Measurements from ENCODE around the gene MAP3K4. TPM values are rescaled to one million over a fixed set of nuclear protein-coding genes. Genes with fewer than 3 reads are reported as not detected.

The MAP3K4 gene
- total and polyA plus RNA-seq, 2 donors from 2014 or later = 13.0 to 52.8 TPM

DNA sequence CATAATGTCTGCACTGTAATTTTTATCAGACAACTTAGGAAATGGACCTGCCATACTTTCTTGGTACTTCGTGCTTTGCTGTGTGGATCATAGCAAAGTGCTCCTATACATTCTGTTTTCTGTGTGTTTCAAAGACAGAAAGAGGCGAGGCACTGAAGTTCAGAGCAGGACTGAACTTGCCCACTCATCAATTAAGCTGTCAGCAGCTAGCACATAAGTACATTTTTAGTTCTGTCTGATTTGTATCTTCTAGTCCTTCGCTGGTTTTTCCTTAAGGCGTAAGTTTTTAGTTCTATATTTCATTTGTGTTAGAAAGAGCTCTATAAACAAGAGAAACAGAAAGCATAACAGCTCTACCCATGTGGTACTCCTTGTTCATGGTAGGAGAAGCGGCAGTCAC, 42.1 kb downstream of the MAP3K4 start:
- Histone ChIP-seq H3K27me3 (ENCODE audit: control insufficient read depth, insufficient read depth, low read length) (no peaks in the 10 kb centered on the region), H3K27ac (ENCODE audit: low read depth in 2 of 2, low read length in 2 of 2) (no peak overlapping the region), H3K9ac (ENCODE audit: low read length in 3 of 3) (no peak overlapping the region), H3K4me1 (ENCODE audit: control insufficient read depth in 2 of 3, insufficient read depth in 2 of 3, low read depth in 1 of 3, low read length in 3 of 3) (no peaks in the 10 kb centered on the region), H3K9me3 (ENCODE audit: control insufficient read depth in 2 of 3, insufficient read depth in 1 of 3, low read length in 3 of 3) (no peaks in the 10 kb centered on the region), H3K36me3 (ENCODE audit: control insufficient read depth in 2 of 3, insufficient read depth in 3 of 3, low read length in 3 of 3) (peaks cover 0 to 8% (median 5%) of the 10 kb centered on the region in 3 donors), H3K4me3 (ENCODE audit: low read length in 3 of 3) (no peak overlapping the region)
- intact Hi-C loops (cut with DNase I) = no loop called here
- FAIRE-seq = no peak
- TF ChIP-seq CTCF (IDR thresholded peaks at IDR 0.05; ENCODE audit: borderline replicate concordance, extremely low read depth, insufficient read depth) = no peak
- DNase-seq = no peak

DNA sequence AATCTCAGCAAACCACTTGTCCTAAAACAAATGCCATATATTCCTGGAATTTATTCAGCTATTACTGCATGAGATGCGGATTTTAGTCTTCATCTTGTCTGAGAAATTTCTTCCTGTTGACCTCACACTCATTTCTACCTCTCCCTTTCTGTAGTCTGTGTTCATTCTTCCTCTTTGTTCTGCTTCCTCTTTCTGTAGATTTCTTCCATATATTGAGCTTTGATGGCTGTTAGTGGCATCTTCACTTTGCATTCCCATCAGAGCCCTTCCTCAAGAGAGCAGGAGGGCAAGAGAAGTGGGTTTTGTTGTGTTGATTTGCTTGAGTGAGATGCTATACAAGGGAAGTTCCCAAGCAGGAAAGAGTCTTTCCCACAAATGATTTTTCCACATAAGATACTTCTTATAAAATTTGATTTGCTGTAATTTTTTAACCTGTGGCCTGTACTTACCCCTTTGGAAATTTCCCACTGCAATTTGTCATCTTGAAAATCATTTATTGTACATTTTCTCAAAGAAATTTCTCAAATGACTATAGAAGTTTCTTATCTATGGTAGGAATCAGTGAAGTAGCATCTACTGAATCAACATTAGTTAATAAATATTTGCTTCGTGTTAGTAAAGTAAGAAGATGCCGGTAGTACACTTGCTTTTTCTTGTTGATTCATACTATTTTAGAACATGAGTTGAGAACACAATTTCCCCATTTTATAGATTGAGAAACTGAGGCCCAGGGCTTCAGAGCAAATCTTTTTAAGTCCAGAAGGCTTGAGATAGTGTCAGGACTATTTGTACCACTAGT, 43.8 kb downstream of the MAP3K4 start:
- Histone ChIP-seq H3K4me3 (ENCODE audit: low read length in 3 of 3) (no peak overlapping the region), H3K27ac (ENCODE audit: low read depth in 2 of 2, low read length in 2 of 2) (no peak overlapping the region), H3K9ac (ENCODE audit: low read length in 3 of 3) (no peak overlapping the region), H3K27me3 (ENCODE audit: control insufficient read depth, insufficient read depth, low read length) (no peaks in the 10 kb centered on the region), H3K4me1 (ENCODE audit: control insufficient read depth in 2 of 3, insufficient read depth in 2 of 3, low read depth in 1 of 3, low read length in 3 of 3) (no peaks in the 10 kb centered on the region), H3K36me3 (ENCODE audit: control insufficient read depth in 2 of 3, insufficient read depth in 3 of 3, low read length in 3 of 3) (peaks cover 0 to 11% (median 5%) of the 10 kb centered on the region in 3 donors), H3K9me3 (ENCODE audit: control insufficient read depth in 2 of 3, insufficient read depth in 1 of 3, low read length in 3 of 3) (no peaks in the 10 kb centered on the region)
- DNase-seq (no peak), FAIRE-seq (no peak)
- intact Hi-C loops (cut with DNase I) = no loop called here
- TF ChIP-seq CTCF (IDR thresholded peaks at IDR 0.05; ENCODE audit: borderline replicate concordance, extremely low read depth, insufficient read depth) = no peak

- no peak for TF ChIP-seq CTCF (IDR thresholded peaks at IDR 0.05; ENCODE audit: borderline replicate concordance, extremely low read depth, insufficient read depth)
- intact Hi-C loops (cut with DNase I) = no loop called here
- no peak overlapping the region for H3K4me3 ChIP-seq (ENCODE audit: low read length in 3 of 3)
- no peaks in the 10 kb centered on the region for H3K27me3 ChIP-seq (ENCODE audit: control insufficient read depth, insufficient read depth, low read length)
- peaks cover 0 to 12% (median 5%) of the 10 kb centered on the region in 3 donors for H3K36me3 ChIP-seq (ENCODE audit: control insufficient read depth in 2 of 3, insufficient read depth in 3 of 3, low read length in 3 of 3)
- no peak for DNase-seq
- no peak overlapping the region for H3K27ac ChIP-seq (ENCODE audit: low read depth in 2 of 2, low read length in 2 of 2)
- no peak overlapping the region for H3K9ac ChIP-seq (ENCODE audit: low read length in 3 of 3)
- no peak for FAIRE-seq
- no peaks in the 10 kb centered on the region for H3K9me3 ChIP-seq (ENCODE audit: control insufficient read depth in 2 of 3, insufficient read depth in 1 of 3, low read length in 3 of 3)
- H3K4me1 ChIP-seq (ENCODE audit: control insufficient read depth in 2 of 3, insufficient read depth in 2 of 3, low read depth in 1 of 3, low read length in 3 of 3) = no peaks in the 10 kb centered on the region
Observed at GRCh38 chr6:161035981-161036263, 44.4 kb downstream of the MAP3K4 start.

DNA sequence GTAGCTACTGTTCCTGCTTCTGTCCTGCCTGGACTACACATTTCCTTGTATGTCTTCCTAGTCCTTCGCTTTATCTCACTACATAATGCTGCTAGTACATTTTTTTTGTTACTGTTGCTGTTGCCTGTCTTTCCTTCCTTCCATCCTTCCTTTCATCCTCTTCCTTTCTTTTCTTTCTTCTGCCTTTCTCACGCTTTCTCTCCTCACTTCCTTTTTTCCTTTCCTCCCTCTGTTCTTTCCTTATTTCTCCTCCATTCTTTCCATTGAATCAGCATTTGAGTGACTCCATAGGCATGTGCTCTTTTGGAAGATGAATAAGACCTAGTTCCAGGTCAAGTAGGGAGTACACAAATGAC, 46.3 kb downstream of the MAP3K4 start:
- FAIRE-seq = no peak
- DNase-seq = no peak
- H3K9ac ChIP-seq (ENCODE audit: low read length in 3 of 3) = no peak overlapping the region
- H3K4me1 ChIP-seq (ENCODE audit: control insufficient read depth in 2 of 3, insufficient read depth in 2 of 3, low read depth in 1 of 3, low read length in 3 of 3) = no peaks in the 10 kb centered on the region
- peaks cover 0 to 12% (median 5%) of the 10 kb centered on the region in 3 donors for H3K36me3 ChIP-seq (ENCODE audit: control insufficient read depth in 2 of 3, insufficient read depth in 3 of 3, low read length in 3 of 3)
- H3K27me3 ChIP-seq (ENCODE audit: control insufficient read depth, insufficient read depth, low read length) = no peaks in the 10 kb centered on the region
- H3K9me3 ChIP-seq (ENCODE audit: control insufficient read depth in 2 of 3, insufficient read depth in 1 of 3, low read length in 3 of 3) = no peaks in the 10 kb centered on the region
- H3K4me3 ChIP-seq (ENCODE audit: low read length in 3 of 3) = no peak overlapping the region
- H3K27ac ChIP-seq (ENCODE audit: low read depth in 2 of 2, low read length in 2 of 2) = no peak overlapping the region
- TF ChIP-seq CTCF (IDR thresholded peaks at IDR 0.05; ENCODE audit: borderline replicate concordance, extremely low read depth, insufficient read depth) = no peak
- intact Hi-C loops (cut with DNase I) = no loop called here
